Stimulated activated CD8-positive, alpha-beta memory T cell treated with anti-CD3 and anti-CD28 coated beads, Interleukin-15, amount 100 ng/mL, for 4 hours (primary cell): ENCODE measurements around the gene OTOGL.

Source experiments
- DNase-seq, 2 donors: peaks; one replicate each; pipeline ENCODE4 v3.0.0-alpha.2; 2020; ENCODE audit warnings: low read depth in 2 of 2

The OTOGL gene, protein sequence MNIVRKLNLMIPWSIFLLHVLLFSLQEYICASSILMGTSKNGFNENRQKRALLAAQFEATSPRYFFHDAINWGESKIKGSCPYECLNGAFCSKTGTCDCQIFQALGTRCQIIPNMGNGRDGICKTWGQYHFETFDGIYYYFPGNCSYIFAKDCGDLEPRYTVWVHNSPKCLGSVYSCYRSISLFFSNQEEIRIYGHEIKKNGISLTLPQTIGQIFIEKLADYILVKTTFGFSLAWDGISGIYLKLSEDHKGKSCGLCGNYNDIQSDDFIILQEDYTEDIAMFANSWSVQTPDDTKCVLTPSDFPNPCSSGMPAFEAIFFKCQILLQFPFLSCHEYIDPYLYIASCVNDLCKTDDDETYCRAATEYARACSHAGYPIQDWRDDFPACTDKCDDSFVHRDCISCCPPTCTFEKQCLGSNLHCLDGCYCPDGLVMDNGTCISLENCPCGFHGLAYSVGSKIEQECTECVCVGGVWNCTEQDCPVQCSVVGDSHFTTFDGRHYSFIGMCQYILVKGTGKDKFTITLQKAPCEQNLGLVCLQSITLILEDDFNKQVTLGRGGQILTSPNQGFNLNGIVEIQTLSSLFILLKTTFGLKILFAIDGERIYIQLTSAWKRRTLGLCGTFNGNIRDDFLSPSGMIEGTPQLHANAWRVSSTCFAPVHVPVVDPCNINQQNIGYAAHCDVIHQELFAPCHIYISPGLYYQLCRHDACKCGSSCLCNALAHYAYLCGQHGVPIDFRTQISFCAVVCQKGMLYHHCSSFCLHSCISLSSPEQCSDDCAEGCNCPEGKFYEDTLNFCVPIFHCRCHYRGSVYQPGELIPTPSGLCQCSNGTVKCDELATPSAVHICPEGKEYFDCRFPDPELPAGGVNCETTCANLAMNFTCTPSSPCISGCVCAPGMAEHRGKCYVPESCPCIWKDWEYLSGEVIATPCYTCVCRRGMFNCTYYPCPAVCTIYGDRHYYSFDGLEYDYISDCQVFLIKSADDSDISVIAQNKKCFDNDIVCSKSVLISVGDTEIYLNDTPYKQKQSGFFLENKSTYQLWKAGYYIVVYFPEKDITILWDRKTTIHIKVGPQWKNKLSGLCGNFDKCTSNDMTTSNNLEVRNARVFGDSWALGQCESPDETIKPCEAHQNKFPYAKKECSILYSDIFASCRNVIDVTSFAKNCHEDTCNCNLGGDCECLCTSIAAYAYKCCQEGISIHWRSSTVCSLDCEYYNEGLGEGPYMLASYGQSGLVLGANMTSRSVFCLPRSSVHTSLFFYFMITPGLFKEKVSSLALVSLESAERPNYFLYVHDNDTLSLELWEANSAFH (N-terminal part only)

DNA sequence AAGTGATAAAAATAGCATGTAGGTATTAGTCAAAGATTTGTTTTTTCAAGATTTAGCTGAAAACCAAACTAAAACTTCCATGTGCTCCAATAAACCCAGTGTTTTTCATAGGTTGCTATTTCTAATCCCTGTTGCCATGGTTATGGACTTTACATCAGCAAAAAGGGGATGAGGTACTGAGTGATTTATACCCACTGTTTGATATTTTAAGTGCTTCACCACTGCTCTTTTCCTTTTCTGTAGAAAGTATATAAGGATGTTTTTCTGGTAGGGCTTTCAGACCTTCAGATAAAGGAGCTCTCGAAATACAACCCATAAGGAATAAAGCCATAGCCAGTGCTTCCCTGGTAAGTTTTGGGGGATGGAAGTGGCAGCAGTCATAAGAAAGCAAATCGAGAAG lies at the start of gene OTOGL:
Gene OTOGL, plus strand, starts transcription at position 279 of the 400 bp plus-strand sequence. CDS start 109,895 bp downstream, outside the sequence.
- DNase-seq = no peak

DNA sequence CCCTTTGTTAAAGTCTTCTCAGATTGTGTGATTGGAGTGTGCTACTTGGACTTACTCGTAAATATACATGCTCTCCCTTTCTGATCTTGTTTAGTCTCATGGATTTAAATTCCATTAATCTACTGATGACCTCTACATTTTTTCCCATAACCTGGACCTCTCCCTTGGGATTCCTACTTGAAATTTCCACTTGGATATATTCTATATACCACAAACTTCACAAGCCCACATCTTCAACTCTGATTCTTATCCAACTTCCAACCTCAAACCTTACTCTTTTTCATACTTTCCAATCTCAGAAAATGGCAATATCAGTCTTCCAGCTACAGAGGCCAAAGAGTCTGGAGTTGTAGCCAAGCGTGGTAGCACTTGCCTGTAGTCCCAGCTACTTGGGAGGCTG lies 49.1 kb upstream of the OTOGL start:
- DNase-seq = no peak

GRCh38 chr12:80053051-80053790 lies 46.1 kb upstream of the OTOGL start:
- no peak for DNase-seq

DNA sequence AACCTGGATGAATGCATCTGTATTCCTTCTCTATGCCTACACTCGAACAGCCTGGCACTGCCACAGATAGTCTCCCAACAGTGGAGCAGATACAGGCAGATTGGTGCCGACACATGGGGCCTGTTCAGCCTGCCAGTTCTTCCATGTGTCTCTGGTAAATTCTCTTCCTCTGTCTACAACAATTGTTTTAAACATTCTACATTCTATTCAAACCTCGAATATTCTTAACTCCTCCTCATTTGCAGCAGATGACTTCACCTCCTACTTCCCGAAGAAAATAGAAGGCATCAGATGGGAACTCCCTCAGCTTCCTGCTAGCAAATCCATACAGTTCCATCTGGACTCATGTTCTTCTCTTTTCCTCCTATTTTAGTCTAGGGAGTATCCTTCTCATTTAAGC lies 43.1 kb upstream of the OTOGL start:
- DNase-seq = no peak

DNA sequence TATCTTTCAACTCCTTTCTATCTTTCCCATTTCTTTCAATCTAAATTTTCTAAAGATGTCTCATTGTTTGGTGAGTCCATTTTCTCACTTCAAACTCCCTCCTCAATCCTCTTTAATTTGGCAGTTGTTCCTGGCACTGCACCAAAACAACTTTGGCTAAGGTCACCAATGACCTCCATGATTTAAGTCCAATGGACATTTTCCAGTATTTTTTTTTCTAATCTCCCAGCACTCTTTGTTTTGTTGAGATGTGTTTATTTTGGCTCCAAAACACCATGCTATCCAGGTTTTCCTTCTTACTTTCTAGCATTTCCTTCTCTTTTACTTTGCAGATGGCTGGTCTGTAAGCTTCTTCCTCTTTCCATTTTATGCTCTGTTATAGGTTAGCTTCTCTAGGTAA lies 42.5 kb upstream of the OTOGL start:
- DNase-seq = no peak

GRCh38 chr12:80058586-80058985 lies 40.8 kb upstream of the OTOGL start:
- no peak for DNase-seq

DNA sequence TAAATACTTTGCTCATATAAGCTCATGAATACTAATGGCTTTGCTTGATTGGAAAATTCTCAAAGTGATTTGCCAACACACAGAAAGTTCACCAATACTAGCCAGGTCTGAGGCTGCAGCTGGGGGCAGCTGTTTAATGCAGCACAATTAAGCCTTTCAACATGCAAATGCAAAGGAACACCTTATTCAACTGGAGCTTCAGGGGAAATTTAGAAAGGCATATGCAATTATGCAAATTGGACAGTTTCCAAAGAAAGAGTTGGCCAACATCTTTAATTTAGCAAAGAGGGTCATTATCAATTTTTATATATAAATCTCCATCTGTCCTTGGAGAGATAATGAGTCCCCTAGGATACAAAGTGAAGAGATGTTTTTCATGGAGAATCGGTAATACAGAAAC lies 40.2 kb upstream of the OTOGL start:
- no peak for DNase-seq

GRCh38 chr12:80059875-80060274 lies 39.5 kb upstream of the OTOGL start:
- no peak for DNase-seq

GRCh38 chr12:80064269-80064668 lies 35.1 kb upstream of the OTOGL start:
- DNase-seq = no peak

- DNase-seq = no peak
Measured at GRCh38 chr12:80064951-80065350, 34.4 kb upstream of the OTOGL start.

- no peak for DNase-seq
Measured at GRCh38 chr12:80068173-80068572, 31.2 kb upstream of the OTOGL start.

DNA sequence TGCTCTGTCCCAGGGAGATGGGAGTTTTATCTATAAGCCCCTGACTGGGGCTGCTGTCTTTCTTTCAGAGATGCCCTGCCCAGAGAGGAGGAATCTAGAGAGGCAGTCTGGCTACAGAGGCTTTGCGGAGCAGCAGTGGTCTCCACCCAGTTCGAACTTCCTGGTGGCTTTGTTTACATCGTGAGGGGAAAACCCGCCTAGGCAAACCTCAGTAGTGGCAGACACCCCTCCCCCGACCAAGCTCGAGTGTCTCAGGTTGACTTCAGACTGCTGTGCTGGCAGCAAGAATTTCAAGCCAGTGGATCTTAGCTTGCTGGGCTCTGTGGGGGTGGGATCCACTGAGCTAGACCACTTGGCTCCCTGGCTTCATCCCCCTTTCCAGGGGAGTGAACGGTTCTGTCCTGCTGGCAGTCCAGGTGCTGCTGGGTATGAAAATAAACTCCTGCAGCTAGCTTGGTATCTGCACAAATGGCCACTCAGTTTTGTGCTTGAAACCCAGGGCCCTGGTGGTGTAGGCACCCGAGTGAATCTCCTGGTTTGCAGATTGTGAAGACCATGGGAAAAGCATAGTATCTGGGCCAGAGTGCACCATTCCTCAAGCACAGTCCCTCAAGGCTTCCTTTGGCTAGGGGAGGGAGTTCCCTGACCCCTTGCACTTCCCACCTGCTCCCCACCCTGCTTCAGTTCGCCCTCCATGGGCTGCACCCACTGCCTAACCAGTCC lies 15.3 kb upstream of the OTOGL start:
- peak in 1 of 2 donors; percentile 12 for DNase-seq

DNA sequence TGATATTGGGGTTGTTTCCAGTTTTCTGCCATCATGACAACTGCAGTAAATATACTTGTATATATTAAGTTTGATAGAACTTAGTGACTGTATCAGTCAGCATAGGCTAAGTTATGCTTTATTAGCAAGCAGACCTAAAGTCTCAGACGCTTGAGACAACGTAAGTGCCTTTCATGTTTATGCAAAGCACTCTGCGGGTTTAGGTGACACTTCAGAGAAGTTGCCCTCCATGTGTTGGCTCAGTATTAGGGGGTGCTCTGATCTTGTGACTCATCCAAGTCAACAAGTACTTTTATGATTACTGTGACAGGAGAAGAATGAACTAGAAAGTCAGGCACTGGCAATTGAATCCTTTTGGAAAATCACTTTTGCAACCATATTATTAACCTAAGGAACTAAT lies 13.3 kb upstream of the OTOGL start:
- no peak for DNase-seq

DNA sequence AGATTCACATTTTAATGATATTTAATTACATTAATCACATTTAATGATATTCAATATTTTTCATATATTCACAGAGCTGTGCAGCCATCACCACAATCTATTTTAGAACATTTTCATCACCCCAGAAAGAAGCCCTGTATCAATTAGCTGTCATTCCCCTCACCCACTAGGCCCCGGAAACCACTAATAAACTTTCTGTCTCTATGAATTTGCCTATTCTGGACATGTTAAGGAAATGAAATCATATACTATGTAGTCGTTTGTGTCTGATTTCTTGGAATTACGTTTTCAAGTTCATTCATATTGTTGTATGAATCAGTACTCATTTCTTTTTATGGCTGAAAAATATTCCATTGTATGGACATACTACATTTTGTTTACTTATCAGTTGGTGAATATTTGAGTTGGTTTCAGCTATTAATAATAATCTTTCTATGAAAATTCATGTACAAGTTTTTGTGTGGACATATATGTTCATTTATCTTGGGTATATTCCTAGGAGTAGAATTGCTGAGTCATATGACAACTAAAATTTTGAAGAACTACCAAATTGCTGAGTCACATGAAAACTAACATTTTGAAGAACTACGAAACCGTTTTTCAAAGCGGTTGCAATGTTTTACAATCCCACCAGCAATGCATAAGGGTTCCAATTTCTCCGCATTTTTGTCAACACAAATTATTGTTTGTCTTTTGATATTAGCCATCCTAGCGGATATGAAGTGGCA lies 11.7 kb upstream of the OTOGL start:
- no peak for DNase-seq

DNA sequence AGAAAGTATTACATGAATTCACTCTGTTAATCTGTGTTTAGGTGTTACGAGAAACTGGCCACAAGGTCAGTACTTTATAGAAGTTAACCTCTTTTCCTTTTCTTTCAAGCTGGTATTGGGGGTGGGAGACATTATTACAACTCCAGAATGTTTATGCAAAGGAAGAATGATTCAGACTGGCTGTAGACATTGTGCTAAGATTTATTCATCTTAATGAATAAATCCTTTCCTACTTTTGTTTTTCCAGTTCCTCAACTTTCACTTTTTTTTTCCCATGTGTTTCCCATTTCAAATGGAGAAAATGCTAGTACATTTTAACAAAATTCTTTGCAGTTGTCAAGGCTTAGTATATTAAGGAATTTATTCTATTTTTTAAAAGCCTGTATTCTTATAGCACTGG lies 1.3 kb downstream of the OTOGL start:
- no peak for DNase-seq

- no peak for DNase-seq
Measured at GRCh38 chr12:80101126-80101525, 1.8 kb downstream of the OTOGL start.

DNA sequence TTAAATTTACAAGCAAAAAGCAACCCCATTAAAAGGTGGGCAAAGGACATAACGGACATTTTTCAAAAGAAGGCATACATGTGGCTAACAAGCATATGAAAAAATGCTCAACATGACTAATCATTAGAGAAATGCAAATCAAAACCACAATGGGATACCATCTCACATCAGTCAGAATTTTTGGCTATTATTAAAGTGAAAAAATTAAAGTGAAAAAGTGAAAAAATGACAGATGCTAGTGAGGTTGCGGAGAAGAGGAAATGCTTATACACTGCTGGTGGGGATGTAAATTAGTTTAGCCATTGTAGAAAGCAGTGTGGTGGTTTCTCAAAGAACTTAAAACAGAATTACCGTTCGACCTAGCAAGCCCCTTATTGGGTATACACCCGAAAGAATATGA lies 7.9 kb downstream of the OTOGL start:
- no peak for DNase-seq

DNA sequence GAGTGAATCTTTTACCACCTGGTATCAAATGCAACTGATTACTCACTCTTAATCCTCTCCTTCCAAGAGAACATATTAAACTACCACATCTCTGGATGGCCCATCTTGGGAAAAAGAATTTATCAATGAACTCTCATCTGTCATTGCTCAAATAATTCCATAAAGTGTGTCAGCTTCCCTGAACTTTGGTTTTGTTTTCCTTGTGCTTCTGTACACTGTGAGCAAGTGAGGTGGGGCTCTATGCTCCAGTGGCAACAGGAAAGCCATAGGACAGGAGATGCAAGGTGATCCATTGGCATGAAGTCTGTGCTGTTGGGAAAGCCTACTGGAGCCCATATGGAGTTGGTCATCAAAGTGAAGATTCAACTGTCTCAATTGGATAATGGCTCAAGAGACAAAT lies 17.4 kb downstream of the OTOGL start:
- DNase-seq = no peak

GRCh38 chr12:80118565-80119324 lies 19.4 kb downstream of the OTOGL start:
- DNase-seq = no peak
